GM21367 (cell line): ENCODE measurements around the gene TDRD9.
"Not testable (repeated sequence)": the region's sequence is repeated elsewhere in the genome, so short reads cannot be mapped to it uniquely, and the experiment has no call there.

ENCODE experiments used
- ATAC-seq: cut with Tn5 transposase; IDR thresholded peaks from one replicate; pipeline ENCODE4 v1.9.1; 2021; ENCODE audit not compliant: unreplicated experiment

Gene TDRD9

GRCh38 chr14:103920981-103921854 is 7.0 kb upstream of the TDRD9 start:
- ATAC-seq = peak; percentile 95

- not testable (repeated sequence) for ATAC-seq
Measured at GRCh38 chr14:103921855-103922200, 6.4 kb upstream of the TDRD9 start.

- ATAC-seq = no peak
Measured at GRCh38 chr14:103923863-103924262, 4.4 kb upstream of the TDRD9 start.

GRCh38 chr14:103925316-103925715 is 2.9 kb upstream of the TDRD9 start:
- no peak for ATAC-seq

GRCh38 chr14:103927566-103927965 is 690 bp upstream of the TDRD9 start:
- no peak for ATAC-seq

GRCh38 chr14:103930051-103930604 is 1.9 kb downstream of the TDRD9 start:
- no peak for ATAC-seq

- no peak for ATAC-seq
Measured at GRCh38 chr14:103931422-103931821, 3.2 kb downstream of the TDRD9 start.

- no peak for ATAC-seq
Measured at GRCh38 chr14:103932791-103933490, 4.7 kb downstream of the TDRD9 start.

GRCh38 chr14:103935102-103935501 is 6.8 kb downstream of the TDRD9 start:
- ATAC-seq = no peak

GRCh38 chr14:103941462-103941861 is 13.2 kb downstream of the TDRD9 start:
- no peak for ATAC-seq

- no peak for ATAC-seq
Measured at GRCh38 chr14:103941973-103942736, 13.9 kb downstream of the TDRD9 start, which contains the start of gene RD3L. RD3L (minus strand) TSS chr14:103942529; CDS start chr14:103941695, 834 bp downstream.

GRCh38 chr14:103943673-103944072 is 15.4 kb downstream of the TDRD9 start:
- ATAC-seq = no peak

GRCh38 chr14:103946975-103947374 is 18.7 kb downstream of the TDRD9 start:
- ATAC-seq = no peak

- no peak for ATAC-seq
Measured at GRCh38 chr14:103948442-103948841, 20.2 kb downstream of the TDRD9 start.

- ATAC-seq = no peak
Measured at GRCh38 chr14:103949131-103949790, 21.0 kb downstream of the TDRD9 start.

- no peak for ATAC-seq
Measured at GRCh38 chr14:103960457-103961055, 32.3 kb downstream of the TDRD9 start.

GRCh38 chr14:103961928-103962578 is 33.8 kb downstream of the TDRD9 start:
- no peak for ATAC-seq

GRCh38 chr14:103966631-103967030 is 38.4 kb downstream of the TDRD9 start:
- ATAC-seq = no peak

GRCh38 chr14:103969961-103970360 is 41.7 kb downstream of the TDRD9 start:
- ATAC-seq = no peak

- ATAC-seq = no peak
Measured at GRCh38 chr14:103973354-103973753, 45.1 kb downstream of the TDRD9 start.
